ENCODE measurements around the gene P2RX1.

P2RX1 gene

GRCh38 chr17:3915995-3916696, at the start of gene P2RX1:
Gene P2RX1, minus strand, starts transcription at chr17:3916465. Its CDS starts 240 bp downstream, at chr17:3916225.
- DNase-seq (ENCODE audit: low spot score), result no peak

- no peak for DNase-seq (ENCODE audit: low spot score)
Observed at GRCh38 chr17:3965118-3965800, 49.0 kb upstream of the P2RX1 start.

- no peak for DNase-seq (ENCODE audit: low spot score)
Observed at GRCh38 chr17:3964203-3965117, 48.2 kb upstream of the P2RX1 start, which contains the start of gene ATP2A3. Gene ATP2A3, minus strand, starts transcription at chr17:3964437. Its CDS starts 146 bp downstream, at chr17:3964291.

GRCh38 chr17:3963237-3964201, 47.3 kb upstream of the P2RX1 start:
- DNase-seq (ENCODE audit: low spot score), result no peak

GRCh38 chr17:3962965-3963236, 46.6 kb upstream of the P2RX1 start:
- no peak for DNase-seq (ENCODE audit: low spot score)

GRCh38 chr17:3962217-3962964, 46.1 kb upstream of the P2RX1 start:
- DNase-seq (ENCODE audit: low spot score), result no peak

GRCh38 chr17:3961564-3962047, 45.3 kb upstream of the P2RX1 start:
- DNase-seq (ENCODE audit: low spot score), result no peak

- no peak for DNase-seq (ENCODE audit: low spot score)
Observed at GRCh38 chr17:3960764-3961163, 44.5 kb upstream of the P2RX1 start.

GRCh38 chr17:3959921-3960601, 43.8 kb upstream of the P2RX1 start:
- DNase-seq (ENCODE audit: low spot score), result no peak

- no peak for DNase-seq (ENCODE audit: low spot score)
Observed at GRCh38 chr17:3959295-3959899, 43.1 kb upstream of the P2RX1 start.

GRCh38 chr17:3957735-3958599, 41.7 kb upstream of the P2RX1 start:
- DNase-seq (ENCODE audit: low spot score), result no peak

GRCh38 chr17:3956983-3957382, 40.7 kb upstream of the P2RX1 start:
- DNase-seq (ENCODE audit: low spot score), result no peak

- DNase-seq (ENCODE audit: low spot score), result no peak
Observed at GRCh38 chr17:3956327-3956957, 40.2 kb upstream of the P2RX1 start.

GRCh38 chr17:3955673-3955988, 39.4 kb upstream of the P2RX1 start:
- DNase-seq (ENCODE audit: low spot score), result no peak

- no peak for DNase-seq (ENCODE audit: low spot score)
Observed at GRCh38 chr17:3954976-3955672, 38.9 kb upstream of the P2RX1 start.

- no peak for DNase-seq (ENCODE audit: low spot score)
Observed at GRCh38 chr17:3954086-3954485, 37.8 kb upstream of the P2RX1 start.

GRCh38 chr17:3953542-3953941, 37.3 kb upstream of the P2RX1 start:
- DNase-seq (ENCODE audit: low spot score), result no peak

GRCh38 chr17:3952186-3952585, 35.9 kb upstream of the P2RX1 start:
- DNase-seq (ENCODE audit: low spot score), result no peak

Data from kidney capillary endothelial cell (primary cell).